ENCODE data around the gene MOB3B.
A peak's percentile ranks its signal among the peaks of the same experiment; 100 is the strongest.

MOB3B gene

DNA sequence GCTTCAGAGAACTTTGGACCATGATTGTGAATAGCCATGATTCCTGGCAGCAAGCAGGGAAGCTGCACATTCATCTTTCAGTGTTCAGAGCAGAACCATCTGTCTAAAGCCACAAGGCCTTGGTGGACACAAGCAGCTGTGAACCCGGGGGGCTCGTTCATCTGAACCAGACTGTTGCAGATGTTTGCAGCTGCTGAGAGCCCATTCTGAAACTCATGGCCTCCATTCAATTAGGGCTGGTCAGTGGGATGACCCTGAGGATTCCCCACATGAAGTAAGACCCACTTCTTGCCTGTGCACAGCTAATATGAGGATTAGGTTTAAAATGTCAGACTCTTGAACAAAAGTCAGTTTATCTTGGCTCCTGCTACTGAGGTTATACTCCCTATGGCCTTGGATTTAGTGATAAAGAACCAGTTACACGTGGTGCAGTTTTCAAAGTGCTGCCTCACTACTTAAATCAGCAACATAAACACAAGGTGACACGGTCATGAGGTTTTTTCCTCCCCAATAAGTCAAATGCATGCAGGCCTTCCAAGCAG lies 115.3 kb downstream of the MOB3B start:
- peak; percentile 31 for FAIRE-seq

DNA sequence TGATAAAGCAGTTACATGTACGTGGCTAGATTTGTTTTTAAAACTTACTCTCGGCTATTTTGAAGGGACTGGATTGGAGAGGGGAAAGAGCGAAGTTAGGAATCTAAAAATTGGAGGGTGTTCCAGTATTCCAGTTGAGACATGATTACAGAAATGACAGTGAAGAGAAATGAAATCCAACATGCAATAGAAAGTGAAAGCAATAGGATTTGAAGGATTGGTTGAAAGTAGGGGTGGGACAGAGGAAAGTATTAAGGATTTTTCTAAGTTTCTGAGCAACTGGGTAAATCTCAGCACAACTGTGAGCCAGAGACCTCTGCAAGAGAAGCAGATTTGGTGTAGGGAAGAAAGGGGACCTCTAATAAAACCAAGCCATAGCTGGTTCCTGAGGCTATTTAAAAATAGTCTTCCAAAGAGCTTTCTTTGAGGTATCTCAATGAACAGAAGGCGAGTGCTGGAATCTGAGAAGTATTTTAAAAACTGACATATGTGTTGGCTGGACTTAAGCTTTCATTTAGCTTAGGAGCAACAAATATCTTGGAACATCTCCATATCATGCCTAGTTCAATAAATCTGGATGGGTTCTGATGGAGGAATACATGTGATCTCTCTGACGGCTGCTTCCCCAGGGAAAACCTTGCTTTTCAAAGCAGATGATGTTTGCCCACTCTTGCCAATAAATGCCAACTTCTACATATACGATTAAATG lies 115.9 kb downstream of the MOB3B start:
- FAIRE-seq = no peak

DNA sequence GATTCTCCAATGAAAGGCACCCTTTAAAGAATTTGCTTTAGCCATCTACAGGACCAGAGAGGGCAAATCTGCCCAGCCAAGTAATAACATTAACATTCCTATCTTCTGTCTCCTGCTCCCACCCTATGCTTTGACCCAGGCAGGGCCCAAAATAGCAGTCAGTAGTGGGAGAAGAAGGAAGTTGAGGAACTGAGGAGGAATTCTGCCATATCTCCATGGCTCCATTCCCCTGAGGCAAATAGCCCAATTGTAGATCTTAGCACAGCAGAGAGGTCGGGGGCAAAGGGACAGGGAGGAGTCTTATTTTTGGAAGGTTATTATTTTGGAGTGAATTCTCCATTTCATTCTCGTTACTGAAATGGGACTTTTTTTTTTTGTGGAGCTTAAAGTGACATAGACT lies 116.7 kb downstream of the MOB3B start:
- no peak for FAIRE-seq

DNA sequence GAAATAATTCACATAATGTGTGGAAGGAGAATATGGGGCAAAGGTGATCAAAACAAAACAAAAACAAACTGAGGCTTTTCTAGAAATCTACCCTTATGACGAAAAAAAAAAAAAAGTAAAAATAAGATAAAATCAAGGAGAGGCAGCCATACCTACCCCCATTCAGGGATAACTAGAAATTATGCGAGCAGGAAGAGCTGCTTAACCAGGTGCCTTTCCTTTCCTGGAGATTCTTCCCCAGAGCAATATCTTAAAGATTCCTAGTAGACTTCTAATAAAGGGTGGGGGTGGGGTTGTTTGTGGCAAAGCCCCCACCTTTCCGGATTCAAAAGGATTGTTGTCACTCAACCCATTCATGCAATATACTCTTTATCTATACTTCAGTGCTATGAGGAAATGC lies 117.5 kb downstream of the MOB3B start:
- no peak for FAIRE-seq

DNA sequence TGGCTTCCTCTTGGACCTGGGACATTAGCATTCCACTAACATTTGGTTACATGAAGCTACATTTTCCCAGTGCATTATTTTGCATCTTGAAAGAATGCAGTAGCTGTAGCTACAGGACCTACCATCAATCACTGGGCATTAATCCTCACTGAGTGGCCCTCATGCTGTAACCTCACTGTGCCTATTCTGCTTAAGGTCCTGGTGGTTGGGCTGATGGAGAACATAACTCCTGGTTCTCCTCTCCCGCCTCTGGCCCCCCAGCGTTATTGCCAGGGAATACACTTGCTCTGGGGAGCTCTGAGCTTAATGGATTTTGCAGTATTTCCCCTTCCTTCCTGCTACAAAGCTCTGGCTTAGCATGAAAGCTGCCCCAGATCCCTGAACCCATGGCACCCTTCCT lies 121.1 kb downstream of the MOB3B start:
- FAIRE-seq = no peak

DNA sequence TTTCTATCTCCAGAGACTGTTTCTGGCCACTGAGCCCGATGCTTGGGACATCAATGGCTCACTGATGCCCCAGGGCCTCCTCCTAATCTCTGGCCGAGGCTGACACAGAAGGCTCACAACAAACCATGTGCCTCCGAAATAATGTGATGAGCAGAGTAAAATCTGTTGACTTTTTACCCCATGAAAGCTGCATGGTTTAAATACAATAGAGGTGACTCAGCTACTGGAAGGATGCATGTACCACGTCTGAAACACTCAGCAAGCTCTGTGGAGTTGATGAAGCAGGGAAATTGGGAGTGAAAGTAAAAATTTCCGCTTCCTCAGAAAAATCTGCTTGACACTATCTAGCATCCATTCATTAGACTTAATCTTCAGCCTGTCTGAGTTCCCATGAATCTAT lies 121.6 kb downstream of the MOB3B start:
- FAIRE-seq = no peak

DNA sequence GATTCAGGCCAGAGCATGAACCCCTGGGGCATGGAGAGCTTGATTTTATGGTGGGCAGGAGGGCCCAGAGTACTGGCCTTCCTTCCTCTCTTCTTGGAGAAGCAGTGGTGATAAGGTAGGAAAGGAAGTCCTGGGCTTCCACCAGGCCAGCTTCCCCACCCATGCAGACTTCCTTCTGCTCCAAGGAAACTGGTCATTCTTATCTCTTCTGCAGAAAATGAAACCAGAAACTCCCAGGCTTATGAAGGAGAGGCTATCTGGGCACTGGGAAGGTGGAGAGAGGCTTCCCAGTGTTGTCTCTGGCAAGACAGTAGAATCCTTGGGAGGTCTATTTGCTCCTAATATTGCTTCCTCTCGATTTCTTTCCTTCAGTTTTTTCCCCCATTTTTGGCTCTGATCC lies 122.1 kb downstream of the MOB3B start:
- FAIRE-seq = no peak

DNA sequence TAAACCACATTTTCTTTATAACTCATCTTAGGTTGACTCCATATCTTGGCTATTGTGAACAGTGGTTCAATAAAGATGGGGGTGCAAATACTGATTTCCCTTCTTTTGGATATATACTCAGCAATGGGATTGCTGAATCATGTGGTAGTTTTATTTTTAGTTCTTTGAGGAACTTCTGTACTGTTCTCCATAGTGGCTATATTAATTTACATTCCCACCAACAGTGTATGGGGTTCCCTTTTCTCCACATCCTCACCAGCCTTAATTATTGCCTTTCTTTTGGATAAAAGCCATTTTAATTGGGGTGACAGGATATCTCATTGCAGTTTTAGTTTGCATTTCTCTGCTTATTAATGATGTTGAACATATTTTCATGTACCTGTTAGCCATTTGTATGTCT lies 125.0 kb downstream of the MOB3B start:
- FAIRE-seq = no peak

DNA sequence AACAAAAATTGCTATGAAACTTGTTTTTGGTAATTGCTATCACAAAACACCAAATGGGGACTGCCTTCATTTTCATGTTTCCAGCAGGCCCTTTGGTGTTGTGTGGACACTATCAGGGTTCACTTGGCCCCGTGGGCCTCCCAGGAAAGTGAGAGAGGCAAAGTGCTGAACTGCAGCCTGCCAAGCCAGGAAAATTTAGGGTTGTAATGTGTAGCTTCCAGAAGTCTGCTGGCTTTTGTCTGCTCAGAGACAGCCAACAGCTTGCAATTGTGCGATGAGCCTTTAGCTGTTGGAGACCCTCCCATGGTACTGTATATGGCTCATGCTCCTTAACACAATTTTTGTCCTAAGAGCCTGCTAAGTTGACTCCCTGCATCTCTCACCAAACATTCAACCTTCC lies 127.0 kb downstream of the MOB3B start:
- FAIRE-seq = no peak

DNA sequence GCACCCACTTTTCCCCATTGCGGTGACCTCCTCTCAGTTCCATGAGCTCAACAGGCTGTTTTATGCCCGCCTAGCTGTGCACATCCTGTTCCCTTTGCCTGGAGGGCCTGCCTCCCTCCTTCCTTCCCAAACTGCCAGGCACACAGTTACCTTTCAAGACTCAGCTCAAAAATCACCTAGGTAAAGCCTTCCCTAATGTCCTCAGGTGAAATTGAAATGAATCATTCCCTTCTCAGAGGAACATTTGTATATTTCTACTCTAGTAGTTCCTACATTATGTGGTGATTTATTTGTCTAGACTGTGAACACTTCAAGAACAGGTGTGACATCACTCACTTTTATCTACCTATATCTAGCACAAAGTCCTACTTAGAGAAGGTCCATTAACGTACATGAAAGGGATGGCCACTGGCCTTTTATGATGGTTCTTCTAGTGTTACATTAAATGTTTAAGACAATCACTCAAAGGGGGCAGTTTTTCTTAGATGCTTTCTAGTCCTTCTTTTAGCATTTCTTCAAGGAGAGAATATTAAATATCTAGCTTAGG lies 129.2 kb downstream of the MOB3B start:
- no peak for FAIRE-seq

DNA sequence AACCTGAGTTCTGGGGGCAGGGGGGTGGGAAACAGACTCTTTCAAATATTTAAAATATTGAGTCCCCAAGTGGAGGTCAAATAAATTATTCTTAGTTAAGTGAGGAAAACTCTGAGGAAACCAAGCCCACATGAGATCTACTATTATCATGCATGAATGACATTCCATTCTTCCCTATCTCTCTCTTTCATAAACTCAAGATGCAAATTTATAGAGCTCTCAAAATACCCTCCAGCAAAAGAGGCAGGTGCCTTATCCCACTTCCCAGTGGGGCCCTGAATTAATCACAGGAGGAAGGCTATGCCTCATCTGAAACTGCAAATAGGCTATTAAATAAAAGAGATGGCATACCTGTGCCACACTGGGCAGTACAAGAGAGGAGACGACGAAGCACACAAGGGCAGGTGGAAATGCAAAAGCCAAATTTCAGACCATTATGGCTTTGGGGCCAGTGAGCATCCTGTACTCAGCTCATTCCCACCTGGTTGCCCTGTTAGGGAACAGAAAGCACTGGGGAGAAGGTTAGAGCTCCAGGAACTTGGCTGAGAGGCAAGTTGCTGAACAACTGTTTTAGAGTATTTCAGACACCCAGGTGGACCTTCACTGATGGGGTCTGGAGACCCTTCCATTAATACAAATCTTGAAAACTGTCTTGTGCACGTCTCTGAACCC lies 130.5 kb downstream of the MOB3B start:
- FAIRE-seq = no peak

DNA sequence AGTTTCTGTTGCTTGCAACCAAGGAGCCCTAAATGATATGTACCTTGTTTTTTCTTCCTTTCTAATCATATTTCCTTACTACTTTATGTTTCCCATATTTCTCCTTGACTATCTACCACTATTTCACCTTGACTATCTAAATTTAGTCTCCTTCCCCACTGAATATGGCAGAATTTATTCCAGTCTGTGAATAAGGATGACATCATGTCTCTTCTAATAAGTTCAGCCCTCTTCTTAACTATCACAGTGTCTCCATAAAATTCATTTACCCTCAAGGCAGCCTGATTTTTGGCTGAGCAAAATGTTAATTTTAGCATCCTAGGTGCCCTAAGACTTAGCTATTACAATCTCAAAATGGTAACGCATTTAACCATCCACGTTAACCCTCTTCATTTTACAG lies 133.1 kb downstream of the MOB3B start:
- FAIRE-seq = no peak

DNA sequence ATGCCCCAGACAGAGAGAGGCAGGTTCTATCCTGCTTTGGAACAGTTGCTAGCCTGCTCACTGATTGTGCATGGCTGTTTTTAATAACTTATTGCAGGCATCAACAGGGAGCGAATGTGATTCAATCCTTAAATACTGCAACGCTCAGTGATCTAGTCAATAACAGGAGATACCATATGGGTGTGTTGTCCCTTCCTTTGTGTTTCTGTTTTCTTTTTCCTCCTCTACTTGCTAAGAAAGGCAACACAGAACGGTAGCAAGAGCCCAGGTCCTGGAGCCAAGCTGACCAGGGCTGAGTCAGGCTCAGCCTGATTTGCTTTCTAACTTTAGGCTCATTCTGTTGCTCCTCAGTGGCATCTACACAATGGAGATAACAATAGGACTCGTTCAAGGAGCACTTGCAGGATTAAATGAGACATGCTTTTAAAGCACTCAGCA lies 134.1 kb downstream of the MOB3B start:
- FAIRE-seq = no peak

DNA sequence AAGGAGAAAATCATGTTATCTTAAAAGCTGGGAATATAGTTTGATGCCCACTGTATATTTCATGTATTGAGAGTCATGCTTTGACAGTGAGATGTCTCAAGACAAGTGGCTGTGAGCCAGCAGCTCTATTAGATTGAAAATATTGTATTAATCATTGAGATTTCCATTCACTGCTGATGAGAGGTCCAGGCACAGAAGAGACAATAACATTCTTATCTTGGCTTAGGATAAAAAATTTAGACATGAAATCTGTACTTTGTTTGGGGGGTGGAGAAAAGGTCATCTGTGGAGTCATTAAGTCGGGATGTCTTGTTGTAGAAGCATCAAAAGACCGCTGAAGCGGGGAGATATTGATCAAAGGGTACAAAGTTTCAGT lies 134.8 kb downstream of the MOB3B start:
- no peak for FAIRE-seq

DNA sequence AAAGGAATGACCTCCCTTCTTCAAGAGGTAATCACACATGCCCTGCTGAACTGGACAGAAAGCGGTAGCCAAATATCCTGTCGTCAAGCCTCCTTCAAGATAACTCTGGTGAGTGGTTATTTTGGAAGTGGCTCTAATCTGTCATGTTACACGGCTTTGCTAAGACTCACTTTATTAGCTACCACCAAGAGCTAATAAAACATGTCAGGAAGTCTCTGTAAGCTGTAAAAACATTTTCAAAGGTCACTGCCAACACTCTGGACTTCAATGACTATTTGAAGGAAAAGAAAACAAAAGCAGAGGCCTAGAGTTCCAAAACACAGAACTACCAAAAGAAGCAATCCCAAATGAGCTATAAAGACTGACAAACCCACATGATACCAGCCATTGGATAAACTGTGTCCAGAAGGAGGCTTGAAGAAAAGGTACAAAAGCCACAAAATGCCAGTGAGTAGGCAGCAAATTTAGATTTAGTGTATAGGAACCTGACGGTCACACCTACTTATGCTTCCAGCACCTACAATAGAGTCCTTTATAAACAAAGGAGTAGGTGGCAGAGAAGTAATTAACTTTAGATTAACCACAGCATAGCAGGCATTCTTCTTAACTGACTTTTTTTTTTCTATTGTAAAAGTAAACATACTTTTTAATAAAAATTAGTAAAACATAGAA lies 135.3 kb downstream of the MOB3B start:
- FAIRE-seq = peak; percentile 31

DNA sequence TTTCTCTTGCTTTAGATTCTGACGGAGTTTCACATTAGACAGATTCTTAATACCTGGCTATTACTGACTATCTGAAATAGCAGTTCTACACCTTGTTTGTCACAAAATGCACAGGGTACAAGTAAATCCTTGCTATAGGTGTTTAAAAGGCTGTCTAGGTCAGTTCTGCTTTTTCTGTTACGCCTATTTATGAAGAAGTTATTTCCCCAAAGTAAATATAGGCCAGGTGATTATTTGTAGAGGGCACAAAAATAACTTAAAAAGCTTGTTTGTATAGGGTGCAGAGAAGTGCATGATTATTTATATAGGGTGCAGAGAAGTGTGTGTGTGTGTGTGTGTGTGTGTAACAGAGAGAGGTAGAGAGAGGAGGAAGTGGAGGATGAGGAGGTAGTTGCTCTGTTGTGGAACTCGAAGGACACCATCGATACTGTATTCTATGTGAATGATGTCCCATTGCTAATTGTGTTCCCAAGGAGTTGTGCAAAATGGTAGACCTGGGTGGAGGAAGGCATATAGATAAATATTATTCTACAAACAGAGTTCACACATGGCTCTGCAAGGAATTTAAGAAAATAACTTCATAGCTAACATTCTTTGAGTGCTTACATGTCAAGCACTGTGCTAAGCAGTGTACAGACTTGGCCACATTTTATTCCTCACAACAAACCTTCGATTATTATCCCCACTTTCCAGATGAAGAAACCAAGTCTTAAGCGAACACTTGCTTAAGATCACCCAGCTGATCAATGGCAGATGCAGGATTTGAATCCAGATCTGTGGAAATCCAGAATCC lies 136.4 kb downstream of the MOB3B start:
- no peak for FAIRE-seq

DNA sequence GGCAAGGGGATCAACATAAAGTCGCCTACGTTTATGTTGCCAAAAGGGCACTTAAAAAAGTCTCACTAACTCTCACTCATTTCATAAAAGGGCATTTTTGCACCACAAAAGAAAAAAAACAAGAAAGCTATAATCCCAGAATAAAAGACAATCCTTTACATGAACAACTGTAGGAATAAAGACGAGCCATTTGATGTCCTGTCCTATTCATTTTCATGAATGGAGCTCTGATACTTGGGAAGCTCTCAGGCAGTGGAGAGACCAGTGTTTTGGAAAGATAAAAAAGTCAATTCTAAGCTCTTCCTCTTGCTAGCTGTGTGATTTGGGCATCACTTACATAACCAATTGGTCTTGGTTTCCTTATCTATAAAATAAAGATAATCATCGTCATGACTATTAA lies 137.2 kb downstream of the MOB3B start:
- no peak for FAIRE-seq

DNA sequence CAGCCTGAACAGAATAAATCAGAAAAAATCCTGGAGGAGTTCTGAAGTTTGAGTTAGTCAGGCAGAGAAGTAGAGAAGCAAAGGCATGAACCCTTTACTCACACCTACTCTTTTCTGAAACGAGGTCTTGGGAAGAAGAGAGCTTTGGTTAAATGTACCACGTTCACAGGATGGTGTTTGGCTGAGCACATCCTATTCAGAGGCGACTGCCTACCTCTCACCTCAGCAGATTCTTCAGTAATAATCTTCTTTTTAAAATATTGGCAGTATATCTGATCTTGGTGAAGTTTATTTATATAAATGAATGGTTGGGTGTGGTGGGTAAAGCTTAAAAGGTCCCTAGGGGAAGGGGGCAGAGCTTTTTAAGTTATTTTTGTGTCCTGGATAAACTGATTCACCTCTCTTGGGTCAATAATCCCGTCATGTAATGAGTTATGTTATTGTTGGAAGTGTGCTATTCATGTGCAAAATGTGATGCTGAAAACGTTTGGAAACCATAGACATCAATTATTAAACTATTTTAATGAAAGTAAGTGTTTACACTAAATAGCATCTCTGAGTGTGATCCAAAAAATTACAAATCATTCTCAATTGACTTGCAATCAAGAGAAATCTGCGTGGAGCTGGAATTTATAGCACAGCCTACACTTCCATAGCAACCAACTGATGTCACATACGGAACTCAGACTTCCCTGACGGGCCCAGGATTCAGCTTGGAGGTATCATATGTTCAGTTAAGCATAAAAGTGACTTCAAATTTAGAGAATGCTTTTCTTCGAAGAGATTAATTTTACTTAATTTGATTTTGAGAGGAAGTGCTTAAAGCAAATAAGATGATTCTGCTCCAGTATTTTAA lies 138.3 kb downstream of the MOB3B start:
- FAIRE-seq = no peak

DNA sequence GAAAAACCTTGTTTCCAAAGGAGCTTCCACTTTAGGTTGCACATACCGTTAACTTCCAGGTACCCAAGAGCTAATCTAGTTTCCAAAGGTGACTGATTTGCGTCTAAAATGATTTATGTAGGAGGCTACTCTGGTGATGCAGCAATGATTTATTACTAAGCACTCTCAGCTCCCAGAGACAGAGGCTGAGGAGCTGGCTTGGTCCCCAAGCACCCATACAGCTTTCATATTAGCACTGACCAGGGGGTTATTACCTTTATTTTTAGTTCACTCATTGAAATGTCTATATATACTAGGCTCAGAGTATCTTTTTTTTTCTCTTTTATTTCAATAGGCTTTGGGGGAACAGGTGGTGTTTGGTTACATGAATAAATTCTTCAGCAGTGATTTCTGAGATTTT lies 141.5 kb downstream of the MOB3B start:
- no peak for FAIRE-seq

DNA sequence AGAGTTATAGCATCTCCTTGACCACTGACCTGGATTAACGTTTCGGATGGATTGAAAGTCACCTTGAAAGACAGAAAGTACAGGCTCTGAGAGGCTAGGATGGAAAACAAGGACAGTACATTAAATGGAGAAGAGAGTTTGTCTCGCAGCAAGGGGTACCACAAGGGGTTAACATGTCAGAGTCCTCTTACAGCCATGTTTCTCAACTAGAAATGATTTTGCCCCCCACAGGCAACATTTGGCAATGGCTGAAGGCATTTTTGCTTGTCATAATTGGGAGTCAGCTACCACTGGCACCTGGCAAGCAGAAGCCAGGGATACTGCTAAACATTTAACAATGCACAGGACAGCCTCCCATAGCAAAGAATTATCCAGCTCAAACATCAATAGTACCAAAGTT lies 141.9 kb downstream of the MOB3B start:
- no peak for FAIRE-seq

DNA sequence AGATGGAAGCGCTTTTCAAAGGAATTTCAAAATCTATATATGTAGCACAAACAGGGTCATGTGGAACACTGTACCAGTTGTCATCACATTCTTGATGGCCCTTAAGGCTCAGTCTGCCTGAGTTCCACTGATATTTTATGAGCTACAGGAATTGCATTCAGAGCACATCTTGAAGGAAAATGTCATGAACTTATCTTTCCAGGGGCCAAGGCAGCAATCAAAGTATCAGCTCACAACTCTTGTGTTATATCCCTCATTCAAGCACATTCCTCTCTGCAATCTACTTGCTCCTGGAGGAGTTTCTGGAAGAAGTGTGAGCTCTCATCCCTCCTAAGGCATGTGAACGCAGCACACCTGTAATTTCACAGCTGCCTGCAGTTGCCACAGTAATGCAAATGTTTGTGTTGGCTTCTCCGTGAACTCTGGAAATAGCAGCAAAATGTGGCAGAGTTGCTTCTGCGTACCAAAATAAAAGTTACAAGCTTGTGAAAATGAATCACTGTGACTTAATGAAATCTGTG lies 143.0 kb downstream of the MOB3B start:
- FAIRE-seq = no peak

Measured in endometrium (tissue), 2 donors.